GM21529 (cell line): ENCODE data around the gene MYO1A.
"Not testable (repeated sequence)": the region's sequence is repeated elsewhere in the genome, so short reads cannot be mapped to it uniquely, and the experiment has no call there.

ENCODE experiments used
- ATAC-seq: cut with Tn5 transposase; IDR thresholded peaks from one replicate; pipeline ENCODE4 v1.9.1; 2021; ENCODE audit not compliant: unreplicated experiment

Gene MYO1A

DNA sequence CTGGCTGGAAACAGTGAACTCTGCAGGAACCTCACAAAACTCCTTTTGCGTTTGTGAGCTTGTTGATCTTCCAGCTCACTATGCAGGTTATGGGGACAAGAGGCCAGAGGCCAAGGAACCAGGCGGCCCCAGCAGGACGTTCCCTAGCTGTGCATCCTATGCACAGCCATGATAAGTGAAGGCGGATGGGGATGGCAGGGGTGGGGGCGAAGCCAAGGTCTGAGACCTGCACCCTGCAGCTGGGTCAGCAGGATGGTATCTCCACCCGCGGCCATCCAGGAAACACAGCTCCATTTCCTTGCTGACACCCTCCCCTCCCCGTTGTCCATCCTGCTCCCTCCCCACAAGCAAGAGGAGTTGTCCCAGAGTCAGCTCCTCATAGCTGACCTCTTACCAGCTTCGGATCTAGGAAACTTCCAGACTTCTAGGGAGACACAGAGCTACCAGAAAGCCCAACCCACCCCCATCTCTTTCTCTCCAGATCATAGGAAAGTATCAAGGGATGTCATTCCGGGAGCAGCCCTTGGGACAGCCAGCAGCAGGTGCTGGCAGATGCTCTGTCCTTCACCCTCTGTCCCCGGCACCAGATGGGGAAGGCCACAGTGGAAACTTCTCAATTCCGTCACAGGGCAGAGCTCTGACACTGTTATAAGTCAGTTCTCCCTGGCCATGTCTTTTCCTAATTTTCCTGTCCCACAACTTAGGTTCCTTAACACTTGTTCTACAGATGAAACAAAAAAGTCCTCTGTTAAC, 53.0 kb downstream of the MYO1A start:
- no peak for ATAC-seq

DNA sequence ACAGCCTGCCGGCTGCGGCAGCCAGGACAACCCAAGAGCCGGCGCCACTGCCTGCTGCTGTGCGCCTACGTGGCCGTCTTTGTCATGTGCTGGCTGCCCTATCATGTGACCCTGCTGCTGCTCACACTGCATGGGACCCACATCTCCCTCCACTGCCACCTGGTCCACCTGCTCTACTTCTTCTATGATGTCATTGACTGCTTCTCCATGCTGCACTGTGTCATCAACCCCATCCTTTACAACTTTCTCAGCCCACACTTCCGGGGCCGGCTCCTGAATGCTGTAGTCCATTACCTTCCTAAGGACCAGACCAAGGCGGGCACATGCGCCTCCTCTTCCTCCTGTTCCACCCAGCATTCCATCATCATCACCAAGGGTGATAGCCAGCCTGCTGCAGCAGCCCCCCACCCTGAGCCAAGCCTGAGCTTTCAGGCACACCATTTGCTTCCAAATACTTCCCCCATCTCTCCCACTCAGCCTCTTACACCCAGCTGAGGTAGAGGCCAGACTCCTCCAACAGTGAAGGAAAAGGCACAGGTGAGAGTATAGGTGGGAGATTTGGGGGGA, 53.9 kb downstream of the MYO1A start:
- no peak for ATAC-seq

DNA sequence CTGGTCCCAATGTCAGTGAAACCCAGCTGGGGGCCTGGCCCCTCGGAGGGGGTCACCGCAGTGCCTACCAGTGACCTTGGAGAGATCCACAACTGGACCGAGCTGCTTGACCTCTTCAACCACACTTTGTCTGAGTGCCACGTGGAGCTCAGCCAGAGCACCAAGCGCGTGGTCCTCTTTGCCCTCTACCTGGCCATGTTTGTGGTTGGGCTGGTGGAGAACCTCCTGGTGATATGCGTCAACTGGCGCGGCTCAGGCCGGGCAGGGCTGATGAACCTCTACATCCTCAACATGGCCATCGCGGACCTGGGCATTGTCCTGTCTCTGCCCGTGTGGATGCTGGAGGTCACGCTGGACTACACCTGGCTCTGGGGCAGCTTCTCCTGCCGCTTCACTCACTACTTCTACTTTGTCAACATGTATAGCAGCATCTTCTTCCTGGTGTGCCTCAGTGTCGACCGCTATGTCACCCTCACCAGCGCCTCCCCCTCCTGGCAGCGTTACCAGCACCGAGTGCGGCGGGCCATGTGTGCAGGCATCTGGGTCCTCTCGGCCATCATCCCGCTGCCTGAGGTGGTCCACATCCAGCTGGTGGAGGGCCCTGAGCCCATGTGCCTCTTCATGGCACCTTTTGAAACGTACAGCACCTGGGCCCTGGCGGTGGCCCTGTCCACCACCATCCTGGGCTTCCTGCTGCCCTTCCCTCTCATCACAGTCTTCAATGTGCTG, 54.6 kb downstream of the MYO1A start:
- ATAC-seq, result no peak

DNA sequence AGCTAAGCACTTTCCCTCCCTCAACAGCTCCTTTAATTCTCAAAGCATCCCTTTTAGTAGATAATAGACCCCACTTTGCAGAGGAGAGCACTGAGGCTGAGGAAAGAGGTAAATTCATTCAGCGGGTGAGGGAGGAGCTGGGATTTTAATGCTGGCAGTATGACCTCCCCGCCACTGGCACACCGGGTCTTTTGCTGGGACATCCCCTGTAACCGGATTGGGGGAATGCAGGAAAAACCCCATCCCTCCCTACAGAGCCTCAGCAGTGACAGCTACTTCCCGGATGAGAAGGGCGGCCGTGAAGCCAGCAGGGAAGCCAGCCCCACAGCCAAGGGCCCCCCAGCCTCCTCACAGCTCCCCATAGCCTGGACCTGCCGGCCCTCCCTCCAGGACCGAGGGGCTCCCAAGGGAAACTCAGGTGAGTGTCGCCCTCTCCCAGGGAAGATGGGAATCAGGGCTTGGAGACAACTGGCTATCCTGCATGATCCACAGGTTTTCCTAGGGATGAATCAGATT, 55.6 kb downstream of the MYO1A start:
- no peak for ATAC-seq

DNA sequence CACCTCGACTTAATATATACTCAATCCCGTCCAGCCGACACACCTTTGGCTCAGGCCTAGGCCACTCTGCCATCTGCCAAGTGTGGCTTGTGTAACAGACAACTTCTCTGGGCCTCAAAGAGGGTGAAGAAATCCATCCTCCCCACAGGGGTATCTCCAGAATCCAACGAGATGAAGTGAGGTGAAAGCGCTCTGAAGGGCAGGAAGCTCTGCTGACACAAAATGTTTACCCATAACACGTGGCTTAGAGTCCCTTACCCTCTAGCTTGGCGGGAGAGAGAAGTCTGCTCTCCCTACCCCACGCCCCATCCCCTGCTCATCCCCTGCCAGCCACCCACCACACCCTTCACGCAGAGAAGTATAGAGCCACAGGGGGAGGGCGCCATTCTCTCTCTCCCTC, 56.6 kb downstream of the MYO1A start:
- ATAC-seq, result no peak

DNA sequence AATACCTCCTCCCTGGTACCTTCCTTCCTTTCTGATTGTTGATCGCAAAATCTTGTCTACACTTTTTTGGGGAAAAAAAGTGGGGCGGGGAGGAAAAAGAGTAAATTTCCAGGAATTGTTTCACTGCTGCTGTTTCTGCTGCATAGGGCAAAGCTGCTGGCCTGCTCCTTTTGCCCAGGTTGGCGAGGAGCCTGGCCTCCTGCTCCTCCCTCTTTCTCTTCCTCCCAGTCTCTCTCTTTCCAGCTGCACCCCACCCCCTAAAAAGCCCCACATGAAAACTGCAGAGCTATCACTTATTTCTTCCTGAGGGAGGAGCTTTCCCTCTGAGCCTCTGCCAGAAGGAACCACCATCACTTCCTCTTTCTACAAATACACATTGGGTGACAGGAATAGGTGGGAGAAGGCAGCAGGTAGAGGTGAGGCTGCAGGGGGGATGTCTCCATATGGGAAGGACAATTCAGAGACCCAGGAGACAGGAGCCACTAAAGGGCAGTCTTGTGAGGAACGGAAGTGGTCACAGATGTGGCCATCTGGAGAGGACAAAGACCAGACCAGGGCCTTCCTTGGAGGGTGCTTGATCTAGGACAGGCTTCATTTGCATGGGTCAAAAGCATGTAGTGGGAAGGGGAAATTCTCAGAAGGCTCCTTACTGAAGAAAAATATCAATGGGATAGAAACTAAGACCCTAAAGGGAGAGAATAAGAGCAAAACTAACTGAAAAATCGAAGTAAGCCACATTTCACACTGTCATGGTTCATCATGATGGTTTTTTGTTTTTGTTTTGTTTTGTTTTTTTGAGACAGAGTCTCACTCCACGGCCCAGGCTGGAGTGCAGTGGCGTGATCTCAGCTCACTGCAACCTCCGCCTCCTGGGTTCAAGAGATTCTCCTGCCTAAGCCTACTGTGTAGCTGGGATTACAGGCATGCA, 58.3 kb downstream of the MYO1A start:
- no peak for ATAC-seq

DNA sequence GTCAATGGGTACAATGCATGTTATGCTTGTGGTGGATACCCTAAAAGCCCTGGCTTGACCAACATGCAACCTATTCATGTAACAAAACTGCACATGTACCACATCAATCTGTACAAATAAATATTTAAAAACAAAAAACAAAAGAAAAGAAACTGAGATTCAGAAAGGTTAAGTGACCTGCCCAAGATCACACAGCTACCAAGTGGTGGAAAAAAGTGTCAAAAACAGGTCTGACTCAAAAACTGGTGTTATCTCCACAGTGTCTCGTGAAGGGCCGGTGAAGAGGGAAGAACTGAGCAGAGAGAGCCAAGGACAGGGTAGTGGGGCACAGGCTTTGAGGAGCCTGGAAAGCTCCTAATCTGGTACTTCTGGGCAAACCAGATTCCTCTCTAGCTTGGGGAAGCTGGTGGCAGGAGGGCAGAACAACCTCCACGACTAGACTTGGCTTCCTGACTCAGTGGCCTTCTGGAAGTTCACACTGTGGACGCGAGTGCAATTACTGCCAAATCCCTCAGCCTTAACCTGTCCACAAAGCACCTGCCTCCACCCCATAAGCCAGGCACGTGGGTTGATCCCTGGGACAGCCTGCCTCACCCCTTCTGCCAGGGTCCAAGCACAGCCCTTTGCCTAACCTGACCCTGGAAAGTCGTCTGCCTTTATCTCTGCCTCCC, 59.1 kb downstream of the MYO1A start:
- ATAC-seq, result no peak

DNA sequence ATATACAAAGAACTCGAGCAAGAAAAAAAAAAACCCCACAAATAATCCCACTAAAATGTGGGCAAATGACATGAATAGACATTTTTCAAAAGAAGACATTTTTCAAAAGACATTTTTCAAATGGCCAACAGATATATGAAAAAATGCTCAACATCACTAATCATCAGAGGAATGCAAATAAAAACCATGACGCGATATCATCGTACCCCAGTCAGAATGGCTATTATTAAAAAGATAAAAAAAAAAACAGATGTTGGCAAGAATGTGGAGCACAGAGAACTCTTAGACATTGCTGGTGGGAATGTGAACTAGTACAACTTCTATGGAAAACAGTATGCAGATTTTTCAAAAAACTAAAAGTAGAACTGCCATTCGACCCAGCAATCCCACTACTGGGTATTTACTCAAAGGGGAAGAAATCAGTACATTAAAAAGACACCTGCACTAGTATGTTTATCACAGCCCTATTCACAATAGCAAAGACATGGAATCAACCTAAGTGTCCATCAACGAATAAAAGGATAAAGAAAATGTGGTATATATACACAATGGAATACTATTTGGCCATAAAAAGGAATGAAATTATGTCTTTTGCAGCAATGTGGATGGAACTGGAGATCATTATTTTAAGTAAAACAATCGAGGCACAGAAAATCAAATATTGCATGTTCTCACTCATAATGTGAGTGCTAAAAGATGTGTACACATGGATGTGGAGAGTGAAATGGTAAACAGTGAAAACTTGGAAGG, 59.9 kb downstream of the MYO1A start:
- ATAC-seq, result no peak

DNA sequence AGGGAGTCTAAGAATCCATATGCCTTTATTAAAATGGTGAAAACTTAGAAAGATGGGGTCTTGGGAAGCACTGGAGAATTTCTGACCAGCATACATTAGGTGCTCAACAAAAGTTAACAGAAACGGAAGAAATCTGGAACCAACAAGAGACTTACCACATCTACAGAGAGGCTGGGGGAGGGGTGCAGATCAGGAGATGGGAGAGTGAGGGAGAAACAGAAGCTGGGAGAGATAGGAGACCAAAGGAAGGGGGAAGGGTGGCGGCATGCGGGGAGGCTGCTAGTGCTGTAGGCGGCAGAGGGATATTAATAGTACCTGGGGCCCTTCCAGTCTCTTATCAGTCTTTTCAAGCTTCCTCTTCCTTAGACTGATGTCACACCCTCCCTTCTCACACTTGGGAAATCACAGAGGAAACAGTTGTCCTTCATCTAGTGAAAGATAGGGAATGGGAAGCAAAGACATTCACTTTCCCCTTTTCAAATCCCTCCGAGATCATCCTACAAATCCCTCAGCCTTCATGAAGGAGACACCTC, 61.7 kb downstream of the MYO1A start:
- ATAC-seq, result no peak

DNA sequence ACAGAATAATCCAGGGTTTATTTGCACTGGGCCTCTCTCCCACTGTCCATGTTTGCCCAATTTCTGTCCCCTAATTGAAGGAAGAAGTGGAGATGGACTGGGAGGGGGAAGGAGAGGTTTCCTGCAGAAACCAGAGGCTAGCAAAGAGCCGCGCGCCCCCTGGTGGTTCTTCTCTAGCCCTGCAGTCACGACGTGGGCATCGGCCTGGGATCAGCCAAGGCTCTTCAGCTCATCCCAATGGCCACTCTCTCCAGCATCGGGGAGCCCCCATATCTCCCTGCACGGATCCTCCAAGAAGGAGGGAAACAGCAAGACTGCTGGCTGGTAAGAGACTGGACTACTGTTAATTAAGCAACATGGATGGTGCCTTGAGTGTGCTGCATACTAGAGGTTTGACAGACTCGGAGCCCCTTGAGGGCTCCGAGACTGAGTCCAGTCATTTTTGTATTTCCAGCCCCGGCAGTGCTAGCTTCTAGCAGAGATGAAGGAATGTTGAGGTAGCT, 62.3 kb downstream of the MYO1A start:
- peak; percentile 51 for ATAC-seq

DNA sequence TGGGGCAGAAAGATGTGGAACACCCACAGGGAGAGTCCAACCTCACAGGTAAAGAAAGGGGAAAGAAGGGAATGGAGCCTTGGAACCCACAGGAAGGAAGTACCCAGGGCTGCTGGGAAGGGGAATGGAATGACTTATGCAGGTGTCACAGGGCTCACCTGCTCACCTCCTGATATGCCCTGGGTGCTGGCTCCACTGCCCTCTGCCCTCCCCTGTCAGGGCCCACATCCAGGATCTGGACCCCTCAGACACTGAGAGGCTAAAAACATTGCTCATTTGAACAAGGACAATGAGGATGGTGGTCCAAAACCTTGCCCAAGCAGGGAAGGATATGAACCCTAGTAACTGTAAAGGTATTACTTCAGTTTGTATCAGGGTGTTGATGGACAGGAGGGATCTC, 62.9 kb downstream of the MYO1A start:
- no peak for ATAC-seq

DNA sequence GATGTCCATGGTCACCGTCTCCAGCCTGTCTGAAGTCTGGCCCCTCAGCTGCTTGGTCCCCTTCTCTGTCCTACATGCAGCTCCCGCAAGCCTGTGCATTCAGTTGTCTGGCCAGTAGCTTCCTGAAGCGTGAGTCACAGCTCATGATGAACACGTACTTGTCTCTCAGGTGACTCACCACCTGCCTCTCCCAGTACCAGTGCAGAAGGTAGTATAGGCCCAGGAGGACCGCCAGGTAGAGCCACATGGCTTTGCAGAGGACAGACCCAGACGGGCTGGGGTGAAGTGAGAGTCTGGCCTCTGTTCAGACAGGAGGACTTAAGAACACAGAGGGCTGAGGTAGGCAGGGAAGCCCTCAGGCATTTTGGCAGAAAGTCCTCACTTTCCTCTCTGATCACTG, 64.2 kb downstream of the MYO1A start:
- ATAC-seq, result not testable (repeated sequence)

DNA sequence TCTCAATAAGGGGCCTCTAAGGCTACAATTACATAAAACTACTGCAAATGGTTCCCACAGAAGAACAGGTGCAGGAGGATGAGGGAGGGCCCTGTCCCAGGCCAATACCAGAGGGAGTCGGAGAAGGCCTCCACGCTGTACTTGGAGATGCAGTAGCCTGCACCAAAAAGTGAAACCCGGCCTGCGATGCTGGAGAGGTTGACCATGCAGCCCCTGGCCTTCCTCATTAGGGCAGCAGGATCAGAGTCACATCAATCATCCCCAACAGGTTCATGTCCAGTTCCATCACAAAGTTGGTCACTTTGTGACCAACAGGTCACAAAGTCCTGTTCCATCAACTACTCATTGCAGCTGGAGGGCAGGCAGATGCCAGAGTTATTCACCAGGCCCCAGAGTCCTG, 66.5 kb downstream of the MYO1A start:
- ATAC-seq, result no peak

DNA sequence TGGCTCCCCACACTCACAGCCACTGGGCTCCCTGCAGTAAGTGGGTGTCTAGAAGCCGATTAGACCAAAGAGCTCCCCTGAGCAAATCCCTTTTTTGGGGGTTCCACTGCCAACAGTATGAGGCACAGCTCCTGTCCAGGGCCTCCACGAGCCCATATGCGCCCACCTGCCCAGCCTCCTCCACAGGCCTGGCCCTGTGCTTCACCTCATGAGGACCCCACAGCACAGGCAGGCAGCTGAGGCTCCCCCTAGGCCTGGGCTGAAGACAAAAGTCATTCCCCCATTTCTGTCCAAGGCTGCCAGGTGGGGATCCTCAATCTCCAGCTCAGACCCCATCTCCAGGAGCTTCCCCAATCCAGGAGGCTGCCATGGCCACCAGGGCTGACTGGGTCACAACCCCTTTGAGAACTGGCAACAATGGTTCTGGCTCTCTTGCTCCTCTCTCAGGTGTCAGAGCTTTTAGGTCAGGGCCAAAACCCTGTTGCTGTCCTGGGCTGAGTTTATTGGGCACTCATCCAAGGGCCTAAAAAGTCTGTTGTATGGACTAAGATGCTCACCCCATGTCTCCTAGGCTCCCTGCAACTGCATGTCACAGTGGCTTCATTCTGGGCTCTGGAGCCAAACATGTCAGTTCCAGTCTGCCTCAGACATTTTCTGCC, 67.2 kb downstream of the MYO1A start:
- not testable (repeated sequence) for ATAC-seq

DNA sequence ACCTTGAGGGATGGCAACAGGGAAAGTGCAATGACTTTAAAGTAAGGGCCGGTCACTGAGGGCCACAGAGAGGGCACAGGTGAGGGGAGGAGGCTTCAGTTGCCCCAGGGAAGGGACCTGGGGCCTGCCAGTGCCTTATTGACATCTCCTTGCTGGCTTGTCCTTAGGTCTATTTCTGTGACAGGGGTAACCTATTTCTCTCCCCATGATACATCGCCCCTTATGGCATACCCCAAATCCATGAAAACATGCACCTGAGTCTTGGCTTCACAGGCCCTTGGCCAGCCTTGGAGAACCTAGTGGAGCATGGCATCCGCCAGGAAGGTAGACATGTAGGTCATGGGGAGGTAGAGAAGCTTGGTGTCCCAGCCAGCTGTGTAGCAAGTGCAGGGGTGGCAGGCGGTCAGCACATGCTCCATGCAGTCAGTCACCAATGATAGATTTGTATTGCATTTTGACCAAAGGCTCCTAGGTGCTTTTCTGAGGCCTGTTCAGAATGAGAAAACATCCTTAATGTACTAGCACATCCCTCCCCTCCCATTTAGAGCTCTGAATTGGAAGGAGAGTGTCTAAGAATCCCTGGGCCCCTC, 68.9 kb downstream of the MYO1A start:
- ATAC-seq, result no peak

DNA sequence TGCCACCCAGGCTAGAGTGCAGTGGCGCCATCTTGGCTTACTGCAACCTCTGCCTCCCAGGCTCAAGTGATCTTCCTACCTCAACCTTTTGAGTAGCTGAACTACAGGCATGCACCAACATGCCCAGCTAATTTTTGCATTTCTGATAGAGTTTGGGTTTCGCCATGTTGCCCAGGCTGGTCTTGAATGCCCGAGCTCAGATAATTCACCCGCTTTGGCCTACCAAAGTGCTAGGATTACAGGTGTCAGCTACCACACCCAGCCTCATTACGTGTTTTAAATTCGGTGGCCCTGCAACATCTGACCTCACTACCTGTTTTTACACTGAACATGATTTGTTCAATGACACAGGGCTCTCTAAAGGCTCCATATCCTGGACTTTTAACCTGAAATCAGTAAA, 69.7 kb downstream of the MYO1A start:
- ATAC-seq, result no peak

DNA sequence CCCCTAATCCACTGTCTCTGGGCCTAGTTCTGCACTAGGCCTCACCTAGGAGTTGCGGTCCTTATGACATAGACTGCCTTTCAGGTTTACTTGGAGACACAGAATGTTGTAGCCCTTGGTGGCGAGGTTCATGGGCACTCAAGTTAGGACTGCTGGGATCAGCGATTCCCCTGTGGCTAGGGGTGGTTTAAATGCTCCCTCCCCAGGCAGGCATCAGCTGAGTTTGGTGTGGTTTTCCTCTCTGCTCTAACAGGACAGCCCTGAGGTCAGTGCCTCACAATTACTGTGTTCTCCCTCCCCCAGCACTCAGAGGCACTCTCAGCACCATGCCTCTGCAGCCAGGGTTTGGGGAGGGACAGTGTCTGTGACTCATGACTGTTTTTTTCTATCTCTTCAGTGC, 70.3 kb downstream of the MYO1A start:
- no peak for ATAC-seq
